ENCODE results near the gene TANC1.
"Not testable (repeated sequence)": the region's sequence is repeated elsewhere in the genome, so short reads cannot be mapped to it uniquely, and the experiment has no call there.

The TANC1 gene

DNA sequence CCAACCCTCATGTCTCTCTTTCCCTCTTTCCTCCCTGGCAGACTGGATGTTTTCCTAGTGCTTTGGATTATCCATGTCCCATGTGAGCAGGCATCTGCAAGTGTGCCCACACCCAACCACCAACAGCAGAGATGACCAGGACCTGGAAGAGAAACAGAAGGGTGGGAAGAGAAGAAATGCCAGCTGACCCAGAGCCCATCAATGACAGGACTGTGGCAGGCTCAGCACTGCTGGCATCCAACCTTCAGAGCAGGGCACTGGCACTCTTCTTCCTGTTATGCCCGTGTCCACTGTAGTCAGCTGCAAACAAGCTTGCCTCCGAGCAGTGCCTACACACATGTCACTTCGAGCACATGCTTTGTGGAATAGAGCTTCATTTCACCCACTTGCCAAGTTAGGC, 121.1 kb downstream of the TANC1 start:
- DNase-seq (ENCODE audit: low read depth), result no peak

DNA sequence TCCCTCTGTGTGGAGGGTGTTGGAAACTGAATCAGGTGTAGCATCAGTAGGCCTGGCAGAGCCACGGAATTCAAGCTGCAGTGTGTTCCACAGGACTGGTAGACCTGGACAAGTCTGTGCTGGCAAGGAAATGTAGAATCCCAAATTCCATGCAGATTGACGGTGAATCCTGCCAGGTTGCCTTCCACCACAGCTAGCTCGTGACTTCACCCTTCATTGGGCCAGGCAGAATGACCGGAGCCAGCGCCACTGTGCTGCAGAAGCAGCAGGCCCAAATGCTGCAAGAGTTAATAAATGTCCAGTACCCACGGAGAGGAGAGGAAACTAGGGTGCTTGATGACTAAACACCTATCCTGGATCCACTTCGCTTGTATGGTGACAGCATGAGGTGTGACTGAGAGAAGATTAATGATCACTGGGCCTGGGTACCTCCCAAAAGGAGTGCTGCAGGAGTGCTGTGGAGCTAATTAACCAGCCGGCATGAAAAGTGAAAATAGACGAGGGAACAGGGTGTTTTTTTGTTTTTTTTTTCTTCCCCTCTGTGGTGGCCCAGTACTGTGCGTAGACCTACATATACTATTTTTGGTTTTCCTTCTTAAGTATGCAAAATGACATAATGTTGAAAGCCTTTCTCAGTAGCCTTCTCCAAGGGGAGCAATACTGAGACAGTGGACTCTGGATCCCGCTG, 122.2 kb downstream of the TANC1 start:
- peak; percentile 53 for DNase-seq (ENCODE audit: low read depth)

- peak; percentile 84 for DNase-seq (ENCODE audit: low read depth)
These were observed 122.9 kb downstream of the TANC1 start for GRCh38 chr2:159091381-159091780.

DNA sequence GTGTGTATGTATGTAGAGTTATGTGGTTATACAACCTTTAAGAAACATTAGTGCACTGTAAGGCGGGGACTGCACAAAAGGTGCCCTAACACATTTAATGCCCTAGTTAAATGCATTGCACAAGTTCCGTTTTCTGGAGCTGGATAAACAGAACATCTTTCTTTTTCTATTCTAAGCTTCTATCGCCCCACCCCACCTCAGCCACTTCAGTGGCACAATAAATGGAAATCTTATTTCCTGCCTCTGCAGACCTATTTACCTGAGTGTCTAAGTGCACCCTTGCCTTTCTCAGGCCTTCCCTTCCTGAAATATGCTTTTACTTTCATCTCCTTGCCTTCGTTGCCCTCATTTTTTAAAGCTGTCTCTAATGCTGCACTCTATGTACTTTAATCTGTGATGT, 123.5 kb downstream of the TANC1 start:
- peak; percentile 41 for DNase-seq (ENCODE audit: low read depth)

- peak; percentile 20 for DNase-seq (ENCODE audit: low read depth)
These were observed 125.1 kb downstream of the TANC1 start for GRCh38 chr2:159093497-159093896.

- peak; percentile 25 for DNase-seq (ENCODE audit: low read depth)
These were observed 125.8 kb downstream of the TANC1 start for GRCh38 chr2:159094173-159094737.

- no peak for DNase-seq (ENCODE audit: low read depth)
These were observed 127.4 kb downstream of the TANC1 start for GRCh38 chr2:159095813-159096212.

DNA sequence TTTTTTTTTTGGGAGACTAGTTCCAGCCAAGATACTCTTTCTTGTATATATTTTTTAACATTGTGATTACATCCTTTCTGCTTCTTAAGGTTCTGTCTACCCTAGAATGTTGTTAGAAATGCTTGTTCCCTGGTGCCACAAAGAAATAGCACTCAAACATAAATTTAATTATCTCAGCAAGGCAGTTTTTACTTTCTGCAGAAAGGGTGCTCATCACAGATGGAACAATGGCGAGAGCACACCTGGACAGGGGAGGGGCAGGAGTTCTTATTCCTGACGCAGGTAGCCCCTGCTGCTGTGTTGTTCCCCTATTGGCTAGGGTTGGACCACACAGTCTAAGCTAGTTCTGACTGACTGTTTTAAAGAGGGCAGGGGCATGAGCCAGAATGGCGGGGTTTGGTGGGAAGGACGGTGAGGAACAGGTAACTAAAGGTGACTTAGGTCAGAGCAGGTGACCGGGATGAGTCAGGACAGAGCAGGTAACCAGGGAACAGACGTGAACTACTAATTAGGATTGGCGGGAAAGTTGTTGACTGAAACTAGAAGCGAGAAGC, 127.9 kb downstream of the TANC1 start:
- DNase-seq (ENCODE audit: low read depth), result not testable (repeated sequence)

DNA sequence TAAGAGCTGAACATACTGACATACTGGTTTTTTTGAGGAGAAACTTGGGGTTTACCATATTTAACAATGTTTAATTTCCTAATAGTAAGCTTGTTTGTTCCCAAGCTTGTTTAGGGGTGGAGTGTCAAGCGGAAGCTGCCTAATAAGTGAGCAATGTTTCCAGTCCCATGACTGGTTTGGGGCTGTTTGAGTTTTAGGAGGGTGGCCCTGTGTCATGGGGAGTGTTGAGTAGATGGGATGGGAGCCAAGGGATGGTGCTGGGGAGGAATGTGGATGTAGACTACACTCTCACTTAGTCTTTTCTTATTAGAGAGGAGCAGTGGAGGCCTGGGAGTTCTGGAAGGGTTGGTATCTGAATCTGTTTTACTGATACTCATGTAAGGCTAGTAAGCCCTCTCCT, 128.5 kb downstream of the TANC1 start:
- DNase-seq (ENCODE audit: low read depth), result peak; percentile 27

- no peak for DNase-seq (ENCODE audit: low read depth)
These were observed 129.9 kb downstream of the TANC1 start for GRCh38 chr2:159098361-159098760.

GRCh38 chr2:159098921-159099411, 130.5 kb downstream of the TANC1 start:
- DNase-seq (ENCODE audit: low read depth), result no peak

DNA sequence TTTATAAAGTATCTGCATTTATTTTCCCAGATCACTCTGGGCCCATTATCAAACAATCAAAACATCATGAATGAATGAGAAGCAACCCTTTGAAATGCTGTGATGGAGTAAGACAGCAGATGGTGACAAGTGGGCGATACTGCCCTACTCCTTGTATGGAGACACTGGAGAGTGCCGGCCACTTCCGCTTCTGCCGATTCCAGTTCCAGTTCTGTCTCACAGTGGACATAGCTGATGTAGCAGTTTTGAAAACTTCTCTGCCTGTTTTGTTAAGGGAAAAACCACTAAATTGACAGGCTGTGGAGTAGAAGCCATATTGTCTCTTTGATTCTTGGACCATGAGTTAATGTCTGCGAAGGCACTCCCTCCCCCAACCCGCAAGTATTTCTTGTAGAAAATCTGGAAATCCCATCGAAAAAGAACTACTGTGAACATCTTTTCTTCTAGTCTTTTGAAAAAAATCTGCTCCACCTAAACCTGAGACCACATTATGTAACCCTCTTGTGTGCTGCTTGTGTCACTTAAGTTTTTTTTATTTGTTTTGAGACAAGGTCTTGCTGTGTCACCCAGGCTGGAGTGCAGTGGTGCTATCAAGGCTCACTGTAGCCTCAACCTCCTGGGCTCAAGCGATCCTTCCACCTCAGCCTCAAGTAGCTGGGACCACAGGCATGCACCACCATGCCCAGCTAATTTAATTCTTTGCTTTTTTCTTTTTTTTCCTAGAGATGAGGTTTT, 133.5 kb downstream of the TANC1 start:
- no peak for DNase-seq (ENCODE audit: low read depth)

DNA sequence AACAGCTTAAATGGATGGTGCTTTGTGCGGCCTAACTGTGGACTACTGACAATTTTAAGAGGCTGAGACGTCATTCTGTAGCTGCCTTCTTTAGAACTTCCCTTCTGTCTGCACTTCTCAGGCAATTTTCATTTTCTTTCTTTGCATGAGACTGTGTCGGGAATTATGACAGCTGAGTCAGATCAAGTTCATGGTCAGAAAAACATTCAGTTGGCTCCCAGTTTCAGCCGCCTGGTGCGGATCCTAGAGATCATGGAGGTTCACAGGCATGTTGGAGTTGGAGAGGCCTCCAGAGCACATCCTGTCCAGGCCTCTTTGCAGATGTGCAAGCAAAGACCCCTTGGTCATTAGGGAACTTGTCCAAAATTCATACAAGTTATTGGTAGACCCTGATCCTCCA, 135.0 kb downstream of the TANC1 start:
- DNase-seq (ENCODE audit: low read depth), result no peak

GRCh38 chr2:159106109-159106508, 137.7 kb downstream of the TANC1 start:
- peak; percentile 70 for DNase-seq (ENCODE audit: low read depth)

- DNase-seq (ENCODE audit: low read depth), result no peak
These were observed 139.9 kb downstream of the TANC1 start for GRCh38 chr2:159108181-159108893.

DNA sequence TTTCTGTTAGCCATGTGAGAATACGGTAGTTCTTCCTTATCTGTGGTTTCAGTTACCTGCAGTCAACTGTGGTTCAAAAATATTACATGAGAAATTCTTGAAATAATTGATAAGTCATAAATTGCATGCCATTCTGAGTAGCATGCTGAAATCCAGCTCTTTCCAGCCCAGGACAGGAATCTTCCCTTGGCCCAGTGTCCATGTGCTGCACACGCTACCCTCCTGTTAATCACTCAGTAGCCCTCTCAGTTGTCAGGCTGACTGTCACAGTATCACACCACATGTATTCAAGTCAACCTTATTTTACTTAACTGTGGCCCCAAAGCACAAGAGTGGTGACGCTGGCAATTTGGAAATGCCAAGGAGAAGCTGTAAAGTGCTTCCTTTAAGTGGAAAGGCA, 141.1 kb downstream of the TANC1 start:
- no peak for DNase-seq (ENCODE audit: low read depth)

DNA sequence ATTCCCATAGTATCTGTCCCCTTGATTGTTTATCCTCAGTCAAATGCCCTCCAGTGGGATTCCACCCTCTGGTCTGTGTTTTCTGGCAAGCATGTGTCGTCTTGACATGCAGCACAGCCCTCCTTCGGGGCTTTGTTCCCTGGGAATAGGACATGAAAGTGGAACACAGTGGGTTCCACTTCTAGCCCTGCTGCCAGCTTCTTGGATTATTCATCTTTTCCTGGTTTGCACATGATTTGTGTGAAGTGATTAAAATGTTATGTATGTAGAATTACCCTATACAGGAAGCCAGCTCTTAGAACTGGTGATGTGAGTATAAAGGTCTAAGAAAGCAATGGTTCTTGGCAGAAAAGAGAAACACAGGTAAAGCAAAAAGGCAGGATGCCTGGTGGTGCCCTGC, 142.3 kb downstream of the TANC1 start:
- no peak for DNase-seq (ENCODE audit: low read depth)

- no peak for DNase-seq (ENCODE audit: low read depth)
These were observed 143.0 kb downstream of the TANC1 start for GRCh38 chr2:159111346-159111927.

DNA sequence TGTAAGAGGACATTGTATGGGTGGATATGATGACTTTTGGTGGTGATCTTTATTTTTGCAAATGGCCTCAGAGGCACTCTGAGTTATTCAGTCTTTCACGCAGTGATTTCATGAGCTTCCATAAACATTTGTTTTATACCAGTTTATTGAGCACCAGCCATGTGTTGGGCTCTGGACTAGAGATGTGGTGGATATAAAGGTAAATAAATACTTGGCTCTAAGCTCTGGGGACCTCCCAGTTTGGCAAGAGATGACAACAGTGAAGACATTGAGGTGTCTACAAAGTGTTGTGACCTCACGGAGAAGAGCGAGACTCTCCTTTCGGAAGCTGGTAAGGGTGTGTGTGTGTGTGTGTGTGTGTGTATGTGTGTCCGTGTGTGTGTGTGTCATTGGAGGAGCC, 146.4 kb downstream of the TANC1 start:
- no peak for DNase-seq (ENCODE audit: low read depth)

GRCh38 chr2:159116922-159117321, 148.5 kb downstream of the TANC1 start:
- DNase-seq (ENCODE audit: low read depth), result no peak

GRCh38 chr2:159117658-159118057, 149.2 kb downstream of the TANC1 start:
- DNase-seq (ENCODE audit: low read depth), result no peak
